Stimulated activated CD4-positive, alpha-beta T cell treated with anti-CD3 and anti-CD28 coated beads, TNF-alpha, amount 100 ng/mL, for 48 hours (primary cell): Measurements from ENCODE around the gene RBPMS2.
A peak's percentile ranks its signal among the peaks of the same experiment; 100 is the strongest.
"Not testable (repeated sequence)": the region's sequence is repeated elsewhere in the genome, so short reads cannot be mapped to it uniquely, and the experiment has no call there.

Experiments
- DNase-seq, 3 donors: peaks; one replicate each; pipeline ENCODE4 v3.0.0-alpha.2; 2020; ENCODE audit warnings: low read depth in 3 of 3

Gene RBPMS2

DNA sequence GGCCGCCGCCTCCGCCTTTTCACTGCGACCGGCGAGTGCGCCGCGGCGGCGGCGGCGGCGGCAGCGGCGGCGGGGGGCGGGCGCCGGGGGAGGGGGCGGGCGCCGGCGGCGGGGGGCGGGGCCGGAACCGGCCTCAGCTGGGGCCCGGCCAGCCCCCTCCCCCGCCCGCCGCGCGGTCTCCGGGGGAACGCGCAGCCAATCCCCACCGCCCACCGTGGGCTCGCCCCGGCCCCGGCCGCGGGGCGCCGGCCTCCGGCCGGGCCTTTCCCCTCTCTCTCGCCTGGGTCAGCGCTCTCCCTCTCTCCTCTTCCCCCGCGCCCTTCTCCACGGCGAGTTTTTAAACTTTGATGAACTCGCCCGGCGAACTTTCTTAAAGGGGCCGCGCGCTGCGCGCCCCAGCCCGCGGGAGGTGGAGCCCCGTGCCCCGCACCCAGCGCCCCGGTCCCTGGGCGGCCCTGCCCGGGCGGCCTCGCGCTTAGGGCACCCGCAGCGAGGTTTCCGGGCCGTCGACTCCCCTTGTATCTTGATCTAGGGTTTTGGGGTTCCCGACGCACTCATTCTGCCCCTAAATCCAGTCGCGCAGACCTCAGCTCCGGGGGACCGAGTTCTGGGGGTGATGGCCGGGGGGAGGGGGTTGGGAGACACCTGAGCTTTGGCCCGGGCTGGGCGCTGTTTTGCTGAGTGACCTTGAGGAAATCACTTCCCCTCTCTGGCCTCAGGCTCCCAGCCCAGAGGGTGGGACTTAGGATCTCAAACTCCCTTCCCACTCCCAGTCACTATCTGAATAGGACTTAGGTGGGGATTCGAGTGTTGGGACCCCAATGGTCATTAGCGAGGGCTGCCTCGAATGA lies at the start of gene RBPMS2:
TSS of gene RBPMS2 (minus strand) at position 39 of the 851 bp plus-strand sequence. CDS start 270 bp downstream, outside the sequence.
- DNase-seq, result no peak

DNA sequence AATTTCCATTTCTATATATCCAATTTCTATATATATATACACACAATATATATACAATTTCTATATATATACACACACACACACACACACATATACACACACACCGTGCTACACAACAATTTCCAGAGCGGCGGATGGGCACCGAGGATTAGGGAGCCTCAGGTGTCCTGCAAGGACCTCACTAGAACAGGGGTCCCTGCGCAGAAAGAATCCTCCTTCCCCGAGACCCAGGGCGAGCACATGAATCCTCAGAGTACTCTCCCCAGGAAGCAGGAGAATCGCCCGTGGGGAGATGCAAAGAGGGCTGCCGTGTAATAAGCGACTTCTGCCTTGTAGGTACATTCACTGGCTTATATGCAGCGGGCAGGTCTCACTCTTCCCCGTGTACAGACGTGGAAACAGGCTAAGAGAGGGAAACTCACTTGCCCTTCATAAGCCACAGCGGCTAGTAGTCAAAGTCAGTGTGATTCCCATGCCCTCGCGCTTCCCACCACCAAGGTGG lies 49.6 kb upstream of the RBPMS2 start:
- DNase-seq, result no peak

DNA sequence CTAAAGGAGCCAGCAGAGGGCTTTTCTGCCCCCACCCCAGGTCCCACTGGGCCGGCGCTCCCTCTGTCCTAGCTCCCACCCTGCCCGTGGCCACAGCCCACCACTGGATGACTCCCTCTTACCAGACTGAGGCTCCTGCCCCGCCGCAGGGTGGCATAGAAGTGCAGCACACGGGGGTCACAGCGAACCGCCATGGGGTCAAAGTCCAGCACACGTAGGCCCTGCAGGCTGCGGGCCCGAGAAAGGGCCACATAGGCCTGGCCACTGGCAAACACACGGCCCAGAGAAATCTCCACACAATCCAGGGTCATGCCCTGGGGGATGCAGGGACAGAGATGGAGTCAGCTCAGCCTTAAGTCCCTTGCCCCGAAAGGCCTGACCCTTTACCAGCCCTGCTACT lies 41.1 kb upstream of the RBPMS2 start:
- DNase-seq, result no peak

DNA sequence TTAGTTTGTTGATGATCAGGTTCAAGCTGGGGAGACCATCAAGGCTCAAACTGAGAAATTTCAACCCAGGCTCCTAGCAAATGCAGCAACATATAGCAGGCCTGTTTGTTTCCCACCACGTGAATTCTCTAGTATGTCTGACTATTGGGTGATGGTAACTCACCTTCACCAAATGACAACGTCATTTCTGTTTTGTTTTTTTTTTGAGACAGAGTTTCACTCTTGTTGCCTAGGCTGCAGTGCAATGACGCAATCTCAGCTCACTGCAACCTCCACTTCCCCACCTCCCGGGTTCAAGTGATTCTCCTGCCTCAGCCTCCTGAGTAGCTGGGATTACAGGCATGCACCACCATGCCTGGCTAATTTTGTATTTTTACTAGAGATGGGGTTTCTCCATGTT lies 39.6 kb upstream of the RBPMS2 start:
- not testable (repeated sequence) for DNase-seq

DNA sequence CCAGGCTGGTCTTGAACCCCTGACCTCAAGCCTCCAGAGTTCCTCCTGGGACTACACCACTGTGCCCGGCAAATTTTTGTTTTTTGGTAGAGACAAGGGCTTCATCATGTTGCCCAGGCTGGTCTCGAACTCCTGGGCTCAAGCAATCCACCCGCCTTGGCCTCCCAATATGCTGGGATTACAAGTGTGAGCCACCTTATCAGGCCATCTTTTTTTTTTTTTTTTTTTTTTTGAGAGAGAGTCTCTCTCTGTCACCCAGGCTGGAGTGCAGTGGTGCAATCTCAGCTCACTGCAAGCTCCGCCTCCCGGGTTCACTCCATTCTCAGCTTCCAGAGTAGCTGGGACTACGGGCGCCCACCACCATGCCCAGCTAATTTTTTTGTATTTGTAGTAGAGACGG lies 38.9 kb upstream of the RBPMS2 start:
- not testable (repeated sequence) for DNase-seq

DNA sequence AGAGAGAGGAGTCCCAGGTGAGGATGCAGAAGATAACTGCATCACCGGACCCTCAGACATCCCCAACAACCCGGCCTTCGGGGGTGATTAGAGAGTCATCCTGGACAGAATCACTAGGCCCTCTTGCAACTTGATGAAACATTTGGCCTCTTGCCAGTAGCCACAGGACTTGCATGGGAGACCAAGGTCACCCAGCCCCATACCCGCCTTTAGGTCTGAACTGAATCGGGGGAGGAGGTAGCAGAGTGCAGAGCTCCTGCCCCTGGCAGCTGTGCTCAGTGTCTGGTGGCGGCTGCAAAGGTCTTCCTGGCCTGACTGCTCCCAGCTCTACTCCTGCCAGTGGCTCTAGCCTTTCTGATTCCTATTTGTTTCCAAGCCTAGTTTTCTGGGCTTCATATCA lies 37.7 kb upstream of the RBPMS2 start:
- no peak for DNase-seq

DNA sequence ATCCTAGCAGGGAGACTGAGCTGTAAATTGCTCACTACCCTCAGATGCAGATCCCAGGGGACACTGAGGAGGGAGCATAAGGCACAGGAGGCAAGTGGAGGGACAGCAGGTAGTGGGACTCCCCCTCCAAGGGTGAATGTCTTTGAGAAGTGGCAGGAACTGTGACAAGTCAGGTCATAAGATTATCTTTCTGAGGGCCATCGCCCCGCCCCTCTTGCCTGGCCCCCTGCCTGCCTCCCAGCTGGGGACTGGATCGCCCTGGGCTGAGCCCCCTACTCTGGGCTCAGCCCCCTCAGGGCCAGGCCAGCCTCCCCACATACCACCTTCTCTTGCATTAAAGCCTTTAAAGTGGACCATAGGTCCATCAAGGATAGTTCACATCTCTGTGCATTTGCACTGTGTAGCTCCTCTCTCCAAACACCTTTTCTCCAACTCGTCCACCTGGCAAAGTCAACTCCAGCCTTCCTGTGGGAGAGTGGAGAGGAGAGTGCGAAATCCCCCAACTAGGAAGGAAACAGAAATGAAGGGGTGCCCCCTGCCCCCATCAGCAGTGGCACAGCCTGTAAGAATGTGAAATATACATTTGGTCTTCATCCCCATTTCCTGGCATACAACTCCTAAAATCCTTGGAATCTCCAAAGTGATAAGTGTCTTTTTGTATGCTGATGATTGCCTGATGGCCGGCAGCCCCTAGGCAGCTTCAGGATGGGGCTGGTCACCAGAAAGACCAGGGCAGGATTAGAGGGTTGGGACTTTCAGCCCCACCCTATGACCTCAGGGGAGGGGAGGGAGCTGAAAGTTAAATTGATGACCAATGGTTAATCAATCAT lies 35.3 kb upstream of the RBPMS2 start:
- no peak for DNase-seq

DNA sequence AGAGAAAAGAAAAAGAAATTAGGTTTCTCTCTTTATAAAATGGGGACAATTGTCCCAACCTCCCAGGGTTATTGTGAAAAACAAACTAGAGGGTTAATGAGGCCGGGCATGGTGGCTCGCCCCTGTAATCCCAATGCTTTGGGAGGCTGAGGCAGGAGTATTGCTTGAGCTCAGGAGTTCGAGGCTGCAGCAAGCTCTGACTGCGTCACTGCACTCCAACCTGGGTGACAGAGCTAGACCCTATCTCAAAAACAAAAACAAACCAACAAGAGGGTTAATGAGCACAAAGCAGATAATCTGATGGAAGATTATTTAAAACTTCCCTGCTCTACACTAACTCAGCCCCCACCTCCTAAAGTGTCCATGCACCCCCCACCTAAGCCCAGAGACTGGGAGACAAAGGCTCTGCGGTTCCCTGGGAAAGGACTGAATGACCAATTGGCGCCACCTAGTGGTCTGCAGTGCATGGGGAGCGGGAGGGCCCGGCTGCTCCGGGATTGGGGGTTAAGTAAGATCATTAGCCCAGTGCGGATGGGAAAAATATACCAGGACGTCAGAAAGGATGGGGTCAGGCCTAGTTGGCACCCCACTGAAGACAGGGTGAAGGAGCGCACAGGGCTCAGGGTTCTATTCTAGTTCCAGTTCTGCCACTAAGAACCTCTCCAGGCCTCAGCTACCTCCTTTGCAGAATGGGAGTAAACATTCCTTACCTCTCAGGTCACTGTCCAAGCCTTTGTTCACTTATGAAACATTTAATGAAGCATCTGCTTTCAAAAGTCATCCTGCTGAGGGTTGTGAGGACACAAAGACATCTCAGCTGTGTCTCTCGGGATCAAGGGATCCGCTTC lies 34.5 kb upstream of the RBPMS2 start:
- DNase-seq, result peak; percentile 40 to 62 (median 60)

DNA sequence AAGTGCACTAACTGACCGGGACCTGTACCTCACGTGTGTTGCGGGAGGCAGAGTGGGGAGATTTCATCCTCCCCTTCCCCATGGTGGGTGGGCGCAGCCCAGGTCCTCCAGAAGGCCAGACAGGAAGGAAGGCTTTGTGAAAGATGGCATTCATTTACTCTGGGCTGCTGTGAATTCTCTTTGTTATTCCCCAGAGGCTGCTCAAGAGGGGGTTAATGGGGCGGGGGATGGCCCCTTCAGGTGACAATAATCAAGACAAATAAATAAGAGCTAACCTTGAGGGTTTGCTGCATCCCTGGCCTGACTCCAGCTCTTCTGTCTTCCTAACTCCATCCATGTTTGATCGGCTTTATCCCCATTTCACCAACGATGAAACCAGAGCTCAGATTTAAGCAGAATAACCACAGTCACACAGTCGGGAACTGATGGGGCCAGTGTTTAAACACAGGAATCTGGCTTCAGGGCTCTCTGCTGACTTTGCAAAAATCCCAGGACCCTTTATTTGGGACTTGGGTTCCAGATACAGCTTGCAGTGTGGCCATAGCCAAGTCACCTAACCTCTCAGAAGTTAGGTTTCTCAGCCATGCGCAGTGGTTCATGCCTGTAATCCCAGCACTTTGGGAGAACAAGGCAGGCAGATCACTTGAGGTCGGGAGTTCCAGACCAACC lies 33.5 kb upstream of the RBPMS2 start:
- no peak for DNase-seq

DNA sequence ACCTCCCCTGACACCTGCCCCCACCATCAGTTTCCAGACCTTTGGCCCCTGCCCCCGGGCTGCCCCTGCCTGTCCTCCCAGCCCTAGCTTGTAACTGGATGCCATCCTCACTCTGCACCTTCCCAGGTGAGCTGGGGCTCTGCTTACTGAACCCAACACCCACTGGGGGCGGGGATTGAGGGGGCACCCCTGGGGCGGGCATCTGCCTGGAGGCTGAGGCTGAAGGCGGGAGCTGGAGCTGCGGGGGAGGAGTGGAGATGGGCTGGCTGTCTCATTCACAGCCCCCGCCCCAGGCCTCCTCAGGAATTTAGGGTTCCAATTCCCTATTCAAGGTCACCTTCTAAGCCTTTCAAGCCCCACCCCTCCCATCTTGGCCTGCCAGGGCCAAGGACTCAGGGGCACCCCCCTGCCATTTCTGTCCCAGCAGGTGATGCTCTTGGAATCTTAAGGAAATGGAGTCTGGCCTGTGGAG lies 32.4 kb upstream of the RBPMS2 start:
- DNase-seq, result no peak

DNA sequence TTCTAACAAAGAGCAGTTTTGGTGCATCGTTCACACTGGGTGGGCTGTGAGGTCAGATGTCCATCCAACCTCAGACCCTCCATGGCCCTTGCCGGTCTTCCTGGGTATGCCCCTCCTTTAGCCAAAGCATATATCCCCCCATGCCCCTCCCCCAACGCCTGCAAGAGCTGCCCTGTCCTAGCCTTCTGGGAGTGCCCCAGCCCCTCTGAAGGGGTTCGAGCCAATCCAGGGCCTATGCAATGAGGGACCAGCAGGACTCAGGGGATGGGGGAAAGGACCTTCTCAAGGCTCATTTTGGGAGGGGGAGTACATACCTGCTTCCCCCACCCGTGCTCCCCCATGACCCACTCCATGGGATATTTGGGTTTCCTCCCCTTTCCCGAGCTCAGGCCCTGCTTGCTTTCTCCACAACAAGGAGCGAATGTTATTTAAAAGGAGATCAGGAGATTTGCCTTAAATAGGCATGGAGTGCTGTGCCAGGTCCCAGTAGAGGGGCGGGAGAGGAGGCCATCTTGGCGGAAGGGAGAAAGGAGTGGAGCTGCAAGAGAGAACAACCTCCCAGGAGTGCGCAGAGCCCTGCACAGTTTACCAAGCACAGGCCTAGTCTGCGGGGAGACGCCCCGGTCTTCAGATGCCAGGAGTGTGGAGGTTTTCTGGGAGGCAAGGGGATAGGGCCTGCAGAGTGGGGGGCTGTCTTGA lies 31.8 kb upstream of the RBPMS2 start:
- no peak for DNase-seq

DNA sequence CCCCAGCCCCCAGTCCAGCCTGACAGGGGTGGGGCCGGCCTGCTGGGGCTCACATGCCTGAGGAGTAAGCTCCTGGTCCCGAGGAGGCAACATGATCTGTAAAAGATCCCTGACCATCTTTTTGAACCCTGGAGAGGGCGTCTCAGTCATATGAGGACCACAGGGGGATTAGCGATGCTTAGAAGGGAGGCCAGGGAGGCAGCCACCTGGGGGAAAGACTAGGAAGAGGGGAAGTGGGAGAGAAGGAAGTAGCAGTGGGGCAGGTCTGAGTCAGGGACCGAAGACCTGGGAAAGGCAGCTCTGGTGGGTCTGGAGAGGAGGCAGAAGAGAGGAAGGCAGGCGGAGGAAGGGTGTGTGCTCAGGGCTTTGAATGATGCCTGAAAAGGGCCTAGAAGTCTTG lies 31.1 kb upstream of the RBPMS2 start:
- no peak for DNase-seq

DNA sequence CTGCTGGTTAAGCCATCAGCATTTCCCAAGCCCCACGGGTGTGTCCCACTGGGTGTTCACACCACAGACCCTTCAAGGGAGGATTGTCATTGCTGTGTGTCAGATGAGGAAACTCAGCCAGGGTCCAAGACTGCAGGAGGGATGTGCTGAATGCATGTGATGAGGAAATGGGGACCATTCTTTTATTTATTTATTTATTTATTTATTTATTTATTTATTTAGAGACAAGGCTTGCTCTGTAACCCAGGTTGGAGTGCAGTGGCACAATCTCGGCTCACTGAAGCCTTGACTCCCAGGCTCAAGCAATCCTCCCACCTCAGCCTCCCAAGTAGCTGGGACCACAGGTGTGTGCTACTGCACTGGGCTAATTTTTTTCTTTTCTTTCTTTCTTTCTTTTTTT lies 29.2 kb upstream of the RBPMS2 start:
- no peak for DNase-seq

DNA sequence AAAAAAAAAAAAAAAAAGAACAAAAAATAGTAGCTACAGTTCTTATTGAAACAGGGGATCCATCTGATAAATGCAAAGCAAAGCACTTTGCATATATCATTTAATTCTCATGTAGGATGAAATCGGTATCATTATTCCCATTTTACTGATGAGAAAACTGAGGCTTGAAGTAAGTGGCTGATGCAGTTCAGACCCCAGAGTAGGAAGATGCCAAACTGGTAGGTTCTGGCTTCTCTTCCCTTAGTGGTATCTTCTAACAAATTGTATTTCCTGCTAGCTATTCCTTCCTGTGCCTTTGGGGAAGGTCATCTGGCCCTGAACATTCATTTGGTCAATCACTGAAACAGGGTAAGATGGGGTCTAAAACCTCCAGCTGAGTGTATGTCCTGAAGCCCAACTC lies 28.1 kb upstream of the RBPMS2 start:
- DNase-seq, result no peak

DNA sequence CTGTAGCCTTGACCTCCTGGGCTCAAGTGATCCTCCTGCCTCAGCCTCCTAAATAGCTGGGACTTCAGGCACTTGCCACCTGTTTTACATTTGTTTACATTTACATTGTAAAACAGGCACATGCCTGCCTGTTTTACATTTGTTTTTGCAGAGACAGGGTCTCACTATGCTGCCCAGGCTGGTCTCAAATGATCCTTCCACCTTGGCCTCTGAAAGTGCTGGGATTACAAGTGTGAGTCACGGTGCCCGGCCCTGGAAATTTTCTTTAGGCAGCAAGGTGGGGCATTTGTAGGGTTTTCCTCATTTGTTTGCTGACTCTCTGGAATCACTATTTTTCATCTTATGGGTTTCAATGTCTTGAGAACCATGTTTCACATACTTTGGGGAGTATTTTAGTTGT lies 25.1 kb upstream of the RBPMS2 start:
- DNase-seq, result no peak

DNA sequence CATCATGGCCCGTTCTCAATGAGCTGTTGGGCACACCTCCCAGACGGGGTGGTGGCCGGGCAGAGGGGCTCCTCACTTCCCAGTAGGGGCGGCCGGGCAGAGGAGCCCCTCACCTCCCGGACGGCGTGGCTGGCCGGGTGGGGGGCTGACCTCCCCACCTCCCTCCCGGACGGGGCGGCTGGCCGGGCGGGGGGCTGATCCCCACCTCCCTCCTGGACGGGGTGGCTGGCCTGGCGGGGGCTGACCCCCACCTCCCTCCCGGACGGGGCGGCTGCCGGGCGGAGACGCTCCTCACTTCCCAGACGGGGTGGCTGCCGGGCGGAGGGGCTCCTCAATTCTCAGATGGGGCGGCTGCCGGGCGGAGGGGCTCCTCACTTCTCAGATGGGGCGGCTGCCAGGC lies 23.5 kb upstream of the RBPMS2 start:
- DNase-seq, result not testable (repeated sequence)

DNA sequence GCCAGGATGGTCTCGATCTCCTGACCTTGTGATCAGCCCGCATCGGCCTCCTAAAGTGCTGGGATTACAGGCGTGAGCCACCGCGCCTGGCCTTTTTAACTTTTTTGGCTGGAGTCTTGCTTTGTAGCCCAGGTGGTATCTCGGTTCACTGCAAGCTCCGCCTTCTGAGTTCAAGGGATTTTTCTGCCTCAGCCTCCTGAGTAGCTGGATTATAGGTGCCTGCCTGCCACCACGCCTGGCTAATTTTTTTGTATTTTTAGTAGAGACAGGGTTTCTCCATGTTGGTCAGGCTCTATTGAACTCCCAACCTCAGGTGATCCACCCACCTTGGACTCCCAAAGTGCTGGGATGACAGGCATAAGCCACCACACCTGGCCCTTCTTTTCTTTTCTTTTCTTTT lies 20.5 kb upstream of the RBPMS2 start:
- not testable (repeated sequence) for DNase-seq

DNA sequence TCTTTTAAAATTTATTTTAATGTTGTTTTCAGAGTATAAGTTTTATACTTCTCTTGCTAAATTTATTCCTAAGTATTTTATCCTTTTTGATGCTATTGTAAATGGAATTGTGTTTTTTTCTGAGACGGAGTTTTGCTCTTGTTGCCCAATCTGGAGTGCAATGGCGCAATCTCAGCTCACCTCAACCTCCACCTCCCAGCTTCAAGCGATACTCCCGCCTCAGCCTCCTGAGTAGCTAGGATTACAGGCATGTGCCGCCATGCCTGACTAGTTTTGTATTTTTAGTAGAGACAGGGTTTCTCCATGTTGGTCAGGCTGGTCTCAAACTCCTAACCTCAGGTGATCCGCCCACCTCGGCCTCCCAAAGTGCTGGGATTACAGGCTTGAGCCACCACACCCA lies 19.9 kb upstream of the RBPMS2 start:
- DNase-seq, result not testable (repeated sequence)

DNA sequence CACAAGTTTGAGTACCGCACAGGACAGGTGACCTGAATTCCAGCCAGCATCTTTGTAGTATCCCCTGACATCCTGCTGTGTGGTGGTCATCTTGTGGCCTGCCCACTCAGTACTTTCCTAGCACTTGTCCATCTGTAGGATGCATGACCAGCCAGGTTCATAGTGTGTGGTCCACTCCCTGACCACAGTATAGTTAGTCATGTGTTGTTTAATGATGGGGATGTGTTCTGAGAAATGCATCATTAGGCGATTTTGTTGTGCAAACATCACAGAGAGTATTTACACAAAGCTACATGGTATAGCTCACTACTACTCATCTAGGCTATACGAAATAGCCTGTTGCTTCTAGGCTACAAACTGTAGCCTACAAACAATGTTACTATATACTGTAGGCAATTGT lies 16.9 kb upstream of the RBPMS2 start:
- DNase-seq, result no peak

DNA sequence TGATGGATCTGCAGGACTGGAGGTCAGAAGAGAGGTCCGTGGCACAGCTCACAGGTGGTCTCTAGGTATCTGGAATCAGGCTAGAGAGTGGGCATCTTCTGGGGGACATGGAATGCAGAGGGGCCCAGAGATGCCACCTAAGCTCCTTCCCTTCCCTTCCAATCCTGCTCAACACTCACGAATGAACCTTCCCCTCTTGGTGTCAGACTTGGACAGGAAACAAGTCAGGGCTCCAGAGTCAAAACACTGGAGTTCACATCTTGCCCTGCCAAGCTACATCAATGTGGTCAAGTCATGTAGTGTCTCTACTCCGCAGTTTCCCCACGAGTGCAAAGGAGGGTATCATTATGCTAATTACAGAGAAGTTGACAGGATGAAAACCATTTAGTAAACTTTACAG lies 16.0 kb upstream of the RBPMS2 start:
- DNase-seq, result no peak

DNA sequence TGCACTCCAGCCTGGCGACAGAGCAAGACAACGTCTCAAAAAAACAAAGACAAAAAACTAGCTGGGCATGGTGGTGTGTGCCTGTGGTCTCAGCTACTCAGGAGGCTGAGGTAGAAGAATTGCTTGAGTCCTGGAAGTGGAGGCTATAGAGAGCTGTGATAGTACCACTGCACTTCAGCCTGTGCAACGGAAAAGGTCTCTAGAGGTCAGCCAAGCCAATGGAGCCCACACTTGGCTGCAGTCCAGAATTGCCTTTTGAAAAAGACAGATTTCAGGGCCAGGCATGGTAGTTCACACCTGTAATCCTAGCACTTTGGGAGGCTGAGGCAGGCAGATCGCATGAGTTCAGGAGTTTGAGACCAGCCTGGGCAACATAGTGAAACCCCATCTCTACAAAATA lies 8.4 kb upstream of the RBPMS2 start:
- no peak for DNase-seq
